Measurements from ENCODE around the gene RGMA. TPM values are rescaled to one million over a fixed set of nuclear protein-coding genes. Genes with fewer than 3 reads are reported as not detected.

Gene RGMA
- total RNA-seq, 4 donors from 2014 or later = 99.0 to 307 (median 112) TPM

- H3K27me3 ChIP-seq = no peaks in the 10 kb centered on the region
- ATAC-seq = peak; percentile 90
- peak overlapping the region; percentile 90 to 97 (median 92) for H3K27ac ChIP-seq
- 0% methylated on average over 22 of the region's 96 CpGs; no CpG with 5 or more reads in 1 of the 2 donors for WGBS, 2 donors (ENCODE audit: low coverage in 1 of 2)
- no peak for TF ChIP-seq EP300 (IDR thresholded peaks at IDR 0.05)
- TF ChIP-seq POLR2AphosphoS5 (IDR thresholded peaks at IDR 0.05) = peak; percentile 36
- peak in 3 of 4 experiments; percentile 14 to 45 (median 21) for TF ChIP-seq CTCF (IDR thresholded peaks at IDR 0.05)
- peak; percentile 76 to 86 for TF ChIP-seq POLR2A (IDR thresholded peaks at IDR 0.05)
- H3K4me3 ChIP-seq = peak overlapping the region; percentile 68 to 77
- no peaks in the 10 kb centered on the region for H3K9me3 ChIP-seq
- H3K4me1 ChIP-seq = peaks cover 0 to 80% (median 22%) of the 10 kb centered on the region in 3 donors
- H3K36me3 ChIP-seq = no peaks in the 10 kb centered on the region
Measured at GRCh38 chr15:93072411-93073394, 16.3 kb downstream of the RGMA start.

GRCh38 chr15:93072011-93072410 is 17.0 kb downstream of the RGMA start:
- H3K4me3 ChIP-seq = peak overlapping the region; percentile 68 to 77
- H3K36me3 ChIP-seq = no peaks in the 10 kb centered on the region
- WGBS, 2 donors (ENCODE audit: low coverage in 1 of 2) = 0% methylated on average over 6 to 8 of the region's 10 CpGs
- H3K27me3 ChIP-seq = no peaks in the 10 kb centered on the region
- H3K27ac ChIP-seq = peak overlapping the region; percentile 90 to 97 (median 92)
- no peaks in the 10 kb centered on the region for H3K9me3 ChIP-seq
- TF ChIP-seq EP300 (IDR thresholded peaks at IDR 0.05) (no peak), CTCF (IDR thresholded peaks at IDR 0.05) (no peak), POLR2A (IDR thresholded peaks at IDR 0.05) (no peak), POLR2AphosphoS5 (IDR thresholded peaks at IDR 0.05) (no peak)
- H3K4me1 ChIP-seq = peaks cover 0 to 80% (median 27%) of the 10 kb centered on the region in 3 donors
- ATAC-seq = no peak

GRCh38 chr15:93071469-93071936 is 17.5 kb downstream of the RGMA start:
- ATAC-seq = no peak
- H3K9me3 ChIP-seq = no peaks in the 10 kb centered on the region
- 6% methylated on average over 12 of the region's 22 CpGs; no CpG with 5 or more reads in 1 of the 2 donors for WGBS, 2 donors (ENCODE audit: low coverage in 1 of 2)
- H3K4me3 ChIP-seq = peak overlapping the region; percentile 68 to 77
- H3K36me3 ChIP-seq = no peaks in the 10 kb centered on the region
- TF ChIP-seq CTCF (IDR thresholded peaks at IDR 0.05) (no peak), POLR2A (IDR thresholded peaks at IDR 0.05) (peak; percentile 14 to 17), EP300 (IDR thresholded peaks at IDR 0.05) (no peak)
- no peaks in the 10 kb centered on the region for H3K27me3 ChIP-seq
- H3K27ac ChIP-seq = peak overlapping the region; percentile 90 to 97 (median 92)
- peaks cover 0 to 80% (median 27%) of the 10 kb centered on the region in 3 donors for H3K4me1 ChIP-seq

GRCh38 chr15:93070551-93071296 is 18.3 kb downstream of the RGMA start:
- peak overlapping the region; percentile 90 to 97 (median 92) for H3K27ac ChIP-seq
- H3K27me3 ChIP-seq = no peaks in the 10 kb centered on the region
- peaks cover 0 to 6% of the 10 kb centered on the region in 2 donors for H3K36me3 ChIP-seq
- peaks cover 0 to 80% (median 33%) of the 10 kb centered on the region in 3 donors for H3K4me1 ChIP-seq
- WGBS, 2 donors (ENCODE audit: low coverage in 1 of 2) = 35 to 42% methylated on average over 4 to 10 of the region's 10 CpGs
- ATAC-seq = no peak
- H3K9me3 ChIP-seq = no peaks in the 10 kb centered on the region
- TF ChIP-seq POLR2A (IDR thresholded peaks at IDR 0.05) (no peak), EP300 (IDR thresholded peaks at IDR 0.05) (no peak), CTCF (IDR thresholded peaks at IDR 0.05) (no peak)
- H3K4me3 ChIP-seq = peak overlapping the region; percentile 68 to 77
